ENCODE results near the gene MYO1D. TPM values are rescaled to one million over a fixed set of nuclear protein-coding genes. Genes with fewer than 3 reads are reported as not detected.

MYO1D gene
- total and polyA plus RNA-seq, 2 donors (not counting 1 experiment from before 2014, with no cell fraction given): 5.4 to 26.7 TPM

DNA sequence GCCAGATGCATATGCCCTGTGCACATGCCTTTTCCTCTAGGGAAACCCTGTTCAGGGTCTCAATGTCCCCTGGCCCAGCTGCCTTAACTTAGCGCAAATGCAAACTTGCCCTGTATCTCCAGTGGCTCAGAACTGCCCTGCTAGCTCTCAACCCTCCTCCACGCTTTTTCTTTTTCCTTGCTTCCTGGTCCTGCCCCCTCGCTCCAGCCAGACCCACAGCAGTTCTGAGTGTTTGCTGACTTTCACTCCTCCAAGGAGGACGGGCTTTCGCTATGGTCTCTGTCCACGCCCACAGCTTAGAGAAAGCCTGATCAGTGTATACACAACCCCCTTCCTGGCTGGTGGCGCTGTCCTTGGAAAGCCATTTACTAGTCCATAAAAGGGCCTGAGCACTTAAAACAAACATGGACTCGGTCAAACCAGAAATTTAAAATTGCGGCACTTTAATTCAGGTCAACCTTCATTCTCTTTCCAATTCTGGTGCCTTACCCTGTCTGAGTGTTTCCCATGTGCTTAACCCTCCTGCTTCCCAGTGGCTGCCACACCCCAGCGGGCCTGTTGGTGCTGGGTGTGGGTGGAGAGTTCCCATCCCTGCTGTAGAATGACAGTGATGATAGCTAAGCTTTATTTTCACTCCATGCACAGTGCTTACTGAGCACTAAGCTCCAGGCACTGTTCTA, 35.4 kb upstream of the MYO1D start:
- no peaks in the 10 kb centered on the region for H4K20me1 ChIP-seq (ENCODE audit: control insufficient read depth, insufficient read depth, low read length, poor library complexity, severe bottlenecking)
- H3K27me3 ChIP-seq (replicated peaks in 1 of 4; ENCODE audit: control extremely low read depth in 1 of 4, control insufficient read depth in 3 of 4, insufficient read depth in 4 of 4, low read length in 3 of 4): peaks cover 0 to 2% (median 0%) of the 10 kb centered on the region in 4 experiments
- CTCF ChIA-PET: interaction anchor here (0.7 to 10.8 kb wide), 4 partner anchors 24 to 132 kb away, joined by 3 to 170 read pairs (median 6); partner anchors contain the start of gene MYO1D
- POLR2A ChIA-PET: no interaction called here
- Mint-ChIP-seq H3K27me3 (peaks cover 3% of the 10 kb centered on the region), H3K4me1 (peaks cover 3% of the 10 kb centered on the region), H3K9me3 (ENCODE audit: insufficient read depth) (no peaks in the 10 kb centered on the region), H3K4me3 (no peak overlapping the region), H3K27ac (no peak overlapping the region)
- no peak overlapping the region for H3K4me2 ChIP-seq (replicated peaks; ENCODE audit: low read depth, low read length, poor library complexity, severe bottlenecking)
- DNase-seq (no peak), ATAC-seq (ENCODE audit: low read depth) (no peak)
- TF ChIP-seq EZH2 (IDR thresholded peaks at IDR 0.05; ENCODE audit: borderline replicate concordance, insufficient read depth, low read depth, low read length, poor library complexity, severe bottlenecking): no peak
- TF ChIP-seq, protein P1, sequence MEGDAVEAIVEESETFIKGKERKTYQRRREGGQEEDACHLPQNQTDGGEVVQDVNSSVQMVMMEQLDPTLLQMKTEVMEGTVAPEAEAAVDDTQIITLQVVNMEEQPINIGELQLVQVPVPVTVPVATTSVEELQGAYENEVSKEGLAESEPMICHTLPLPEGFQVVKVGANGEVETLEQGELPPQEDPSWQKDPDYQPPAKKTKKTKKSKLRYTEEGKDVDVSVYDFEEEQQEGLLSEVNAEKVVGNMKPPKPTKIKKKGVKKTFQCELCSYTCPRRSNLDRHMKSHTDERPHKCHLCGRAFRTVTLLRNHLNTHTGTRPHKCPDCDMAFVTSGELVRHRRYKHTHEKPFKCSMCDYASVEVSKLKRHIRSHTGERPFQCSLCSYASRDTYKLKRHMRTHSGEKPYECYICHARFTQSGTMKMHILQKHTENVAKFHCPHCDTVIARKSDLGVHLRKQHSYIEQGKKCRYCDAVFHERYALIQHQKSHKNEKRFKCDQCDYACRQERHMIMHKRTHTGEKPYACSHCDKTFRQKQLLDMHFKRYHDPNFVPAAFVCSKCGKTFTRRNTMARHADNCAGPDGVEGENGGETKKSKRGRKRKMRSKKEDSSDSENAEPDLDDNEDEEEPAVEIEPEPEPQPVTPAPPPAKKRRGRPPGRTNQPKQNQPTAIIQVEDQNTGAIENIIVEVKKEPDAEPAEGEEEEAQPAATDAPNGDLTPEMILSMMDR (IDR thresholded peaks at IDR 0.05): no peak
- H3K4me3 ChIP-seq (ENCODE audit: control extremely low read depth in 1 of 5, extremely low read depth in 1 of 5, insufficient read depth in 1 of 5, low read depth in 2 of 5, low read length in 4 of 5): no peak overlapping the region
- H3K79me2 ChIP-seq (ENCODE audit: control insufficient read depth, insufficient read depth, low read length): no peaks in the 10 kb centered on the region
- WGBS (ENCODE audit: insufficient coverage): 94% methylated on average over 9 of the region's 10 CpGs
- H3K9ac ChIP-seq (ENCODE audit: low read length): no peak overlapping the region
- H2AFZ ChIP-seq (ENCODE audit: insufficient read depth, low read depth, low read length, poor library complexity, severe bottlenecking): no peak overlapping the region
- H3K9me3 ChIP-seq (ENCODE audit: control extremely low read depth in 1 of 3, control insufficient read depth in 2 of 3, insufficient read depth in 1 of 3, low read length in 2 of 3): no peaks in the 10 kb centered on the region
- H3K27ac ChIP-seq (ENCODE audit: low read length in 2 of 2): no peak overlapping the region
- intact Hi-C loops (cut with micrococcal nuclease): no loop called here
- H3K4me1 ChIP-seq (ENCODE audit: control insufficient read depth in 2 of 2, insufficient read depth in 2 of 2, low read length in 2 of 2): no peaks in the 10 kb centered on the region
- H3K36me3 ChIP-seq (replicated peaks in 1 of 2; ENCODE audit: control extremely low read depth in 1 of 2, control insufficient read depth in 1 of 2, extremely low read depth in 1 of 2, insufficient read depth in 2 of 2, low read length in 1 of 2): no peaks in the 10 kb centered on the region

DNA sequence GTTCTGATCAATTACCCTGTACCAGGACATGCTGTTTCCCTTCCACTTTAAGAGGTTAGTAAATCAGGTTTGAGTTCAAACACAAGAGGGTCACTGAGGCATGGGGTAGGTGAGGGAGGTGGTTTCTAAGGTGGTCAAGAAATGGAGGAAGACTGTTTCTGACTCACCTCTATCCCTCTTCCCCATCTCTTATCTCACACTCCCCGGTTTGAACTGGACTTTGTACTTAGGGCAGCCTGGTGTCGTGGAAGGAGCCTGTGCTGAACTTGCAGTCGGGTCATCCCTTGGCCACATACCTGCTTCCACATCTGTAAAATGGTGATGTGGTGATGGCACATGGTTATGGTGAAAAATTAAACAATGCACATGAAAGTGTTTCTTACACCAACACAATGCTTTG, 33.8 kb upstream of the MYO1D start:
- no peaks in the 10 kb centered on the region for H3K79me2 ChIP-seq (ENCODE audit: control insufficient read depth, insufficient read depth, low read length)
- Mint-ChIP-seq H3K27ac (no peak overlapping the region), H3K9me3 (ENCODE audit: insufficient read depth) (no peaks in the 10 kb centered on the region), H3K27me3 (peaks cover 3% of the 10 kb centered on the region), H3K4me3 (no peak overlapping the region), H3K4me1 (peaks cover 3% of the 10 kb centered on the region)
- no peaks in the 10 kb centered on the region for H3K36me3 ChIP-seq (replicated peaks in 1 of 2; ENCODE audit: control extremely low read depth in 1 of 2, control insufficient read depth in 1 of 2, extremely low read depth in 1 of 2, insufficient read depth in 2 of 2, low read length in 1 of 2)
- DNase-seq (no peak), ATAC-seq (ENCODE audit: low read depth) (no peak)
- H3K4me1 ChIP-seq (ENCODE audit: control insufficient read depth in 2 of 2, insufficient read depth in 2 of 2, low read length in 2 of 2): no peaks in the 10 kb centered on the region
- H2AFZ ChIP-seq (ENCODE audit: insufficient read depth, low read depth, low read length, poor library complexity, severe bottlenecking): no peak overlapping the region
- intact Hi-C loops (cut with micrococcal nuclease): loop anchor here (1.0 kb wide), 2 partner anchors 33 to 127 kb away; partner anchors contain the start of gene MYO1D
- H4K20me1 ChIP-seq (ENCODE audit: control insufficient read depth, insufficient read depth, low read length, poor library complexity, severe bottlenecking): no peaks in the 10 kb centered on the region
- H3K27me3 ChIP-seq (replicated peaks in 1 of 4; ENCODE audit: control extremely low read depth in 1 of 4, control insufficient read depth in 3 of 4, insufficient read depth in 4 of 4, low read length in 3 of 4): peaks cover 0 to 2% (median 0%) of the 10 kb centered on the region in 4 experiments
- WGBS (ENCODE audit: insufficient coverage): no CpG with 5 or more reads among the region's 3 CpGs
- CTCF ChIA-PET: interaction anchor here (0.8 to 10.8 kb wide), 5 partner anchors 18 to 130 kb away, joined by 3 to 170 read pairs (median 5); partner anchors contain the start of gene MYO1D
- TF ChIP-seq EZH2 (IDR thresholded peaks at IDR 0.05; ENCODE audit: borderline replicate concordance, insufficient read depth, low read depth, low read length, poor library complexity, severe bottlenecking): no peak
- TF ChIP-seq, protein P1 (IDR thresholded peaks at IDR 0.05): no peak
- H3K27ac ChIP-seq (ENCODE audit: low read length in 2 of 2): no peak overlapping the region
- H3K4me2 ChIP-seq (replicated peaks; ENCODE audit: low read depth, low read length, poor library complexity, severe bottlenecking): no peak overlapping the region
- no peak overlapping the region for H3K9ac ChIP-seq (ENCODE audit: low read length)
- H3K9me3 ChIP-seq (ENCODE audit: control extremely low read depth in 1 of 3, control insufficient read depth in 2 of 3, insufficient read depth in 1 of 3, low read length in 2 of 3): no peaks in the 10 kb centered on the region
- POLR2A ChIA-PET: no interaction called here
- no peak overlapping the region for H3K4me3 ChIP-seq (ENCODE audit: control extremely low read depth in 1 of 5, extremely low read depth in 1 of 5, insufficient read depth in 1 of 5, low read depth in 2 of 5, low read length in 4 of 5)
